Measurements from ENCODE around the gene NAPSA.
"Not testable (repeated sequence)": the region's sequence is repeated elsewhere in the genome, so short reads cannot be mapped to it uniquely, and the experiment has no call there.

DNA sequence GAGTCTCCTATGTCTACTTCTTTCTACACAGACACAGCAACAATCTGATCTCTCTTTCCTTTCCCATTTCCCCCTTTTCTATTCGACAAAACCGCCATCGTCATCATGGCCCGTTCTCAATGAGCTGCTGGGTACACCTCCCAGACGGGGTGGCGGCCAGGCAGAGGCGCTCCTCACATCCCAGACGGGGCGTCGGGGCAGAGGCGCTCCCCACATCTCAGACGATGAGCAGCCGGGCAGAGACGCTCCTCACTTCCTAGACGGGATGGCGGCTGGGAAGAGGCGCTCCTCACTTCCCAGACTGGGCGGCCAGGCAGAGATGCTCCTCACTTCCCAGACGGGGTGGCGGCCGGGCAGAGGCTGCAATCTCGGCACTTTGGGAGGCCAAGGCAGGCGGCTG, 25.5 kb upstream of the NAPSA start:
- not testable (repeated sequence) for TF ChIP-seq SPI1 (IDR thresholded peaks at IDR 0.05; ENCODE audit: low read depth, low read length); POLR2AphosphoS5 (IDR thresholded peaks at IDR 0.05; ENCODE audit: low read depth, low read length); POLR2A (IDR thresholded peaks at IDR 0.05; ENCODE audit: low read depth, low read length); TAF1 (IDR thresholded peaks at IDR 0.05; ENCODE audit: low read depth, low read length); POU2F2 (IDR thresholded peaks at IDR 0.05; ENCODE audit: low read depth, low read length); PAX5 (IDR thresholded peaks at IDR 0.05; ENCODE audit: insufficient read depth, low read length, severe bottlenecking)
